Suprapubic skin (tissue), 4 donors: ENCODE measurements around the gene BMP2K.

Experiments
- CTCF ChIP-seq, 2 donors: fragments of 200-600 bp in 1 of 2; fragments of 450-650 bp in 1 of 2; sonication (generic) in 1 of 2; IDR thresholded peaks; one replicate each; pipeline ENCODE4 v1.5.1; 2016 to 2019; ENCODE audit warnings: antibody characterized with exemption in 2 of 2, mild to moderate bottlenecking in 1 of 2, moderate library complexity in 1 of 2
- EP300 ChIP-seq: sonication (generic); formaldehyde crosslinking; IDR thresholded peaks from one replicate; pipeline ENCODE4 v1.6.1; 2017; ENCODE audit warnings: antibody characterized with exemption
- POLR2A ChIP-seq, 2 donors: fragments of 450-650 bp; IDR thresholded peaks; one replicate each; pipeline ENCODE4 v1.6.1; 2017; ENCODE audit warnings: antibody characterized with exemption in 2 of 2, mild to moderate bottlenecking in 2 of 2, moderate library complexity in 2 of 2
- POLR2AphosphoS5 ChIP-seq, 3 donors: sonication (generic); formaldehyde crosslinking; IDR thresholded peaks; one replicate each; pipeline ENCODE4 v1.6.1; 2017; ENCODE audit warnings: antibody characterized with exemption in 3 of 3

- TF ChIP-seq CTCF (IDR thresholded peaks at IDR 0.05) (no peak), POLR2A (IDR thresholded peaks at IDR 0.05) (no peak), EP300 (no peak), POLR2AphosphoS5 (IDR thresholded peaks at IDR 0.05) (no peak)
These were observed 87.8 kb downstream of the BMP2K start for GRCh38 chr4:78863991-78864390.
